Activated CD8-positive, alpha-beta memory T cell treated with anti-CD3 and anti-CD28 coated beads for 4 hours (primary cell): ENCODE measurements around the gene UNC119.

Experiments
- DNase-seq, 2 donors: peaks; one replicate each; pipeline ENCODE4 v3.0.0-alpha.2; 2020; ENCODE audit warnings: low read depth in 2 of 2

Gene UNC119

DNA sequence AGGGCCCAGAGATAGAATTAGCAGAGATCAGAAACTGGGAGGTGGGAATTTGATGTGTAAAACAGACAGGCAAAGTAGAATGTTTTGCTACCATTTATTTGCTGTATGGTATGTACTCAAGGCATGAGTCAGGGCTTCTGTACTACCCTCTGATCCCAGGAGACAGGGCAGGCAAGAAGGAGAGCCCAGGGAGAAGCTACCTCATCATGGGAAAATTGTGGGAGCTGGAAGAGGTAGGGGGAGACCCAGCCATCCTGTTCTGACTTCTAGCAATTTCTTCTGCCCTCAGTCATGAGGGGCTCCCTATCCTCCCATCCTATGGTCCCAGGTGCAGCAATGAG lies 20.6 kb upstream of the UNC119 start:
- DNase-seq: no peak

GRCh38 chr17:28572259-28573039 lies 20.0 kb upstream of the UNC119 start:
- DNase-seq: no peak

DNA sequence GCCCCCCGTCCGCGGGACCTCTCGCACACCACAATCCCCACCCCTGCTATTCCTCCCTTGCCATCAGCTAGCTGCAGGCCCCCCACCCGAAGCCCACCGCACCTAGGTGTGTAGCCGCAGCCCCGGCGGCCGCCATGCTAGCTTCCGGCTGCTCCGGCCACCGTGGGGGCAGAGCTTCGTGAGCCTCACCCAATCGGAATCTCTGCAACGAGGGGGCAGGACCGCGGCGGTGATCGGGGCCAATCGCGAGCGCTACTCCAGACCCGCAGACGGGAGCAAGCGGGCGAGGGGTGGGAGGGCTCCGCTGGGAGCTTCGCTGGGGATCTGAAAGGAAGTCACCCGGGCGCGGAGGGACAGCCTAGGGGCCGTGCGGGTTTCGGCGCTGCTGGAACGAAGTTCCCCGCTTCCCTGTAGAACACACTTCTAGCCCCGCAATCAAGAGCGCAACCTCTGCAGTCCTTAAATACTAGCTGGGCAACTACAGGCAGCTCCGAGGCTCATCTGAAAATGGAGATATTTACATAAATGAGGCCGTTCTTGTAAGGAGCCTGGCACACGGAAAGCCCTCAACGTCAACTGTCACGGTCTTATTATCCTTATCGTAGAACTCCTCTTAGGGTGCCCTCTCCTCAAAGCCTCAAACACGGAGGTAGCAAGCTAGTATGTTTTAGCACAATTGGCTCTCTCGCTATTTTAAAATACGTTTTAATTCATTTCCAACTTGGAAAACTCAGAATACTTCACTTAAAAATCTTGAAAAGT lies 19.1 kb upstream of the UNC119 start, which contains the start of gene PIGS:
Gene PIGS, minus strand, starts transcription at position 164 of the 762 bp plus-strand sequence. Its CDS starts 28 bp downstream, at position 136.
- DNase-seq: peak; percentile 79 to 87

- DNase-seq: peak in 1 of 2 donors; percentile 29
These were observed 18.4 kb upstream of the UNC119 start for GRCh38 chr17:28570716-28571360.

DNA sequence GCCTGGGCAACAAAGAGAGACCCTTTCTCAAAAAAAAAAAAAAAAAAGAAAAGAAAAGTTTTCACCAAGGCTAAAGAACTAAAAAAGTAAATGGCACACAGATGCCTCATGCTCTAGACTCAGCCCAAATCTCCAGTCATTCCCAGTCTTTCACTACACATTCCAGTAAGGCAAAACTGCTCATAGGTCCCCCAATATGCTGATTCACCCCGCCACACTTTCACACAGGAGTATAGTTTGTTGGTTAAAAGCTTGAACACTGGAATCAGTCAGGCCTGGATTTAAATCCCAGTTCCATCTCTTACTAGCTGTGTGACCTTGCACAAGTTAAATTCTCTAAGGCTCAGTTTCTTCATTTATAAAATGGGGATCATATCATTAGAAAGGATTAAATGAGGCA lies 17.0 kb upstream of the UNC119 start:
- no peak for DNase-seq

DNA sequence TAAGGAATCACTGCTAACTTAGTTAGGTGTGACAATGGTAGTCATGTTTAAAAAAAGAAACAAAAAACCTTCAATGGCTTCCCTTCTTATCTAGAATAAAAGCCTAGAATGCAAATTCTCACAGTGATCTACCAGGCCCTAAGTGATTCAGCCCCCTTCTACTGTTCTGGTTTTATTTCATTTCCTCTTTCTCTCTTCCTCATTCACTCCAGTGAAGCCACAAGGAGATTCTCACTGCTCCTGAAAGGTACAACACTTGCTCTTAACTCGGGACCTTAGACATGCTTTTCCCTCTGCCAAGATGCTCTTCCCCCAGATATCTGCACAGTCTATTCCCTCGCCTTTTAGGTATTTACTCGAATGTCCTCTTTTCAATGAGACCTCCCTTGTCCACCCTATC lies 15.2 kb upstream of the UNC119 start:
- DNase-seq: no peak

- no peak for DNase-seq
These were observed 11.1 kb upstream of the UNC119 start for GRCh38 chr17:28563475-28563874.

DNA sequence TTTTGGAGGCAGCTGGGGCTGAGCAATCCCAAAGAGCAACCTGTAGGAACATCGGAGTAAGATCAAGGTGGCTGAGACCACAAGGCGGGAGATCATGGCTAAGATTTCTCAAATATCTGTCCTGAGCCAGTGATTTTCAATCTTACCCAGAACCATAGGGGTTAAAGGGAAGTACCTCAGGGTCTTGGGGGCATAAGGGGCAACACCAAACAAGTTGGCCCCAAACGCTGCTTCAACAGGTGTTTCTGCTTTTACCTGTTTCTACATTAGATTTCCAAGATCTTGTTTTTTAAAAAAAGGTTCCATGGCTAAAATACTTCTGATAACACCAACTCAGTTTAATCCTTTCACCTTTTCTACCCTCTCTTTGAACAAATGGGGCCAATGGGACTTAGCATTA lies 2.6 kb upstream of the UNC119 start:
- no peak for DNase-seq

DNA sequence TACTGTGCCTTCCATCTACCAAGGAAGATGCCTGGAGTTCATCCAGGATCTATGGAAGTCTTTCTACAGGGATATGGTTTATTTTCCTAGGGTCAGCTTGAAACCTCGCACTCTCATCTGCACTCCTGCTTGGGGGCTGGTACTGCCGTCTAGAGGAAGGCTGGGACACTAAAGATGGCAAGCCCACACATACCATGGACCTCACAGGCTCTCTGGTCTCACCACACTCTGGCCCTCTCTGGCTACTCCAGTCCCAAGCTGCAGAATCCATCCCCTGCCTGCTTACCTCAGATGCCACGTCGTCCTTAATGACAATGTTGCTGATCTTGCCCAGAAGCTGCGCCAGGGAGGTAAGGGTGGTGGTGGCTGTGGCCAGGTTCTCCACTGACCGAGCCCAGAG lies 2.1 kb upstream of the UNC119 start:
- DNase-seq: no peak

- DNase-seq: no peak
These were observed 629 bp upstream of the UNC119 start for GRCh38 chr17:28553000-28553505.

DNA sequence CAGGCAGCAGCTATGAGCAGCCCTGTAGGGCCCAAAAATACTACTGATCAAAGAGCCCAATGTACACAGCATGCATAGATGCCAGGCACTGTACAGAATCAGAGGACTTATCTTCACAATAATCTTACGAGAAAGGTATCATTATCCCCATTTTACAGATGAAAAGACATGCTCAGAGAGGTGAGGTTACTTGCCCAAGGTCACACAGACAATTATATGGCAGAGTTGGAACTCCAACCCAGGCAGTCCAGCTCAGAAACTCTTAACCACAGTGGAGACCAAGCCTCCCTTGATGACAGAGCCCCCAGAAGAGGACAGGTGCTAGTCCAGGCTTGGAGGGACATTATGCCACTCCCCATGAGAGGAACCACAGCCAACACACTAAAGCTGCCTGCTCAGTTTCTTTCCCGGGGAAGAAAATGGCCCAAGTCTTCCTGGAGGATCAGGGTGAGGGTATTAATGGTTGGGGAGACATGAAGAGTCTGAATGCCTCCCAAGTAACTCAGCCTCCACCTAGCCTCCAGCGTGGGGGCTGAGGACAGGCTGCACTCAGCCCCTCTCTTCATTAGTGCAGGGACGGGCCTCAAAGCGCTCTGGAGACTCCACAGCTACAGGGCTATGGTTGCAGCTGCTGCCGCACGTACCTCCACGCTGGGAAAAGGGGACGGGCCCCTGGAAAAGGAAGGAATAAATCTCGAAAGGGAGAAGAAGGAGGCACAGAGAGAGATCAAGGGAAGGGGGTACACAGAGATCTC lies 826 bp downstream of the UNC119 start:
- no peak for DNase-seq

DNA sequence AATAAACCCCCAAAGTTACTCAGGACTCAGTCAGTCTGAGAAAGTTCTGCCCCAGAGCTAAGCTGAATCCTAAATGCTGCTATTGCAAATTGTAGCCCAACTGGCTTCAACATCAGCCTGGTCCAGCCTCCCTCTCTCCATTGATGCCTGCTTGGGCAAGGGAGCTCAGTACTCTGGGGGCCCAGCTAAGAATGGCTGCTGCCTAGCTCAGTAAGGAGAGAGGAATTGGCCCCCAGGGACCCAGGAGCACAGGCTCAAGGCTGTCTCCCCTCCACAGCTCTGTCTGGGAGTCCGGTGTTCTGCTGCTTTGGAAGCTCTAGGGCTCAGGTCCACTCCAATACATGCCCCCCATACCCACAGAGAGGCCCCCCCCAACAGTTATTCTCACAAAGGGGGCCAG lies 1.6 kb downstream of the UNC119 start:
- no peak for DNase-seq

- no peak for DNase-seq
These were observed 2.9 kb downstream of the UNC119 start for GRCh38 chr17:28549236-28550132.

GRCh38 chr17:28548417-28549130 lies 3.9 kb downstream of the UNC119 start:
- no peak for DNase-seq

DNA sequence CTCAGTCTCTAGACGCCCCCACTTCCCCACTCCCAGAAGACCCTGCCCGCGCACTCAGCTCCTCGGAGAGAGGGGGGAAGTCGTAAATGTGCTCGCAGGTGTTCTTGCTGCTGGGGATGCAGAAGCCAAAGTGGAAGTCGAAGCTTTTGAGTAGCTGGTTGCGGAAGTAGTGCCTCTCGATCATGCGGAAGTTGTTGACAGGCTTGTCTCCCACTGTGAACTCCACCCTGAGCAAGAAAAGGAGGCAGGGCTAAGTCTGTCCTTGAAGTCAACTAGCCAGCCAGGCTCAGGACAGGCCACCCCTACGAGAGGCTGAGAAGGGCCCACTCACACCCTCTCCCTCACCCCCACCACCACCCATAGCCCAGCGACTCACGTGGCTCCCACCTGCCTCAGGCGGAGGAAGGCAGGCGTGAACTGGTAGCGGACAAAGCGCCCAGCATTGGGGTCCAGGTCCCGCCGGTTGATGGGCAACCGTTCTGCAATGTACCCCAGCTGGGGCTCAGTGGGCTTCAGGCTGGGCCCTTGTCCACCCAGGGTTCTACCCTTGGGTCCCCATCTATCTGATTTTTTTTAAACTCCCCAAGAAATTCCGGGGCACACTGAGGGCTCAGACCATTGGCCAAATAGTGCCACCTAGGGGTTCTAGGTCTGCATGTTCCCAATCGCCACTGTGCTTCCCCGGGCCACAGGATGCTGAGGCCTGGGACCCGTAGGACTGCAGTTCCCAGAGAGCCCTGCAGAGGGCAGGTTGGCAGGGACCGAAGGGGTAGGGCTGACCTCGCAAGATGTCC lies 4.6 kb downstream of the UNC119 start:
- DNase-seq: no peak

DNA sequence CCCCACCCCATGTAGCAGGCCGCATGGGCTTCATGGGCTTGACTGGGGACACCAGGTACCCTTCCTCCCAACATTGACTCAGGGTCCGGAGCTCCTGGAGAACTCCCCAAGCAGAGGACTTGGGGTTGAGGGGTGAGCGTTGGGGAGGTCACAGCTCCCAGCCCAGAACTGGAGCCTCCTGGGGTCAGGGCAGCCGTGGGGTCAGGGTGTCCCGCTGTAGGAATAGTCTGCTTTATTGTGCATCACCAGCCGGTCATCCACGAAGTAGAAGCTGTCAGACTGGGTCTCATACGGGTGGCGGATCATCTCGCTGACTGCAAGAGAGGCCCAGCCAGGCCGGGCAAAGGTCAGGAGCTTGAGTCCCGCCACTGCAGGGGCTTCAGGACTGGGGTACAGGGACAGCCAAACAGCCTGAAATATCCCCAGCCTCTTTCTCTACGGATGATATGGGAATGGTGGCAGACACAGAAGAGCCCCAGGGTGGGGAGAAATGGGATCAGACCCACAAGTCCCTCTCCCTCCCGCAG lies 5.3 kb downstream of the UNC119 start:
- no peak for DNase-seq

- DNase-seq: no peak
These were observed 6.5 kb downstream of the UNC119 start for GRCh38 chr17:28545787-28546415.

GRCh38 chr17:28545141-28545503 lies 7.3 kb downstream of the UNC119 start:
- no peak for DNase-seq
